SU-DHL-6 (cell line): Measurements from ENCODE around the gene TOM1L2.

Source experiments
- H2AFZ ChIP-seq: fragments of 200-600 bp; sonication (generic); 2 replicates; pipeline ENCODE4 v1.6.1; 2014; ENCODE audit warnings: low read depth, mild to moderate bottlenecking, moderate library complexity, mixed read lengths, antibody characterized with exemption, low read length; ENCODE audit not compliant: severe bottlenecking
- H3F3A ChIP-seq: fragments of 200-600 bp; shearing (Covaris generic); 2 replicates; pipeline ENCODE4 v1.6.0; 2016; ENCODE audit warnings: antibody characterized with exemption, mild to moderate bottlenecking; ENCODE audit not compliant: insufficient read depth
- H3K27ac ChIP-seq: fragments of 200-600 bp; sonication (generic); 2 replicates; pipeline ENCODE4 v1.5.1; 2016; ENCODE audit warnings: low read depth, mild to moderate bottlenecking, low read length, moderate library complexity, mixed read lengths
- H3K27me3 ChIP-seq: fragments of 200-600 bp; sonication (generic), shearing (Covaris generic); 2 replicates; pipeline ENCODE4 v1.6.0; 2014; ENCODE audit warnings: mild to moderate bottlenecking, low read length
- H3K36me3 ChIP-seq: fragments of 200-600 bp; sonication (generic); 2 replicates; pipeline ENCODE4 v1.6.1; 2014; ENCODE audit warnings: mild to moderate bottlenecking, low read length, mixed read lengths
- H3K4me2 ChIP-seq: fragments of 300-600, 200-600 bp; shearing (Covaris generic), sonication (generic); 2 replicates; pipeline ENCODE4 v1.6.0; 2014; ENCODE audit warnings: low read length, low read depth, mild to moderate bottlenecking; ENCODE audit not compliant: poor library complexity, severe bottlenecking
- H3K4me3 ChIP-seq: fragments of 200-600 bp; sonication (generic); 2 replicates; pipeline ENCODE4 v1.5.1; 2014; ENCODE audit warnings: antibody characterized with exemption, low read length, mild to moderate bottlenecking, mixed read lengths; ENCODE audit not compliant: insufficient read depth, poor library complexity, severe bottlenecking
- H3K79me2 ChIP-seq: fragments of 200-600 bp; sonication (generic); 2 replicates; pipeline ENCODE4 v1.6.1; 2014; ENCODE audit warnings: mild to moderate bottlenecking, low read length, moderate library complexity; ENCODE audit not compliant: insufficient read depth
- H3K9ac ChIP-seq: fragments of 200-600 bp; sonication (generic); 2 replicates; pipeline ENCODE4 v1.7.0; 2014; ENCODE audit warnings: mild to moderate bottlenecking, low read length
- H3K9me2 ChIP-seq: fragments of 200-600 bp; sonication (generic); replicated peaks from 2 replicates; pipeline ENCODE4 v1.6.1; 2014; ENCODE audit warnings: low read length; ENCODE audit not compliant: insufficient read depth
- H3K9me3 ChIP-seq: fragments of 200-600 bp; sonication (generic); 2 replicates; pipeline ENCODE4 v1.6.1; 2014; ENCODE audit warnings: low read length, mixed read lengths; ENCODE audit not compliant: insufficient read depth
- H4K20me1 ChIP-seq: fragments of 200-600 bp; sonication (generic); 2 replicates; pipeline ENCODE4 v1.6.1; 2014; ENCODE audit warnings: low read depth, mild to moderate bottlenecking, antibody characterized with exemption, low read length, moderate library complexity, mixed read lengths
- EZH2phosphoT487 ChIP-seq: fragments of 200-600 bp; sonication (generic), shearing (Covaris generic); conservative IDR thresholded peaks from 2 replicates; pipeline ENCODE4 v1.6.1; 2018; ENCODE audit warnings: mild to moderate bottlenecking, antibody characterized with exemption, low read length, moderate library complexity, mixed read lengths
- TF ChIP-seq, protein P1 (sequence below): fragments of 200-600 bp; sonication (generic); IDR thresholded peaks from one replicate; pipeline ENCODE4 v1.5.1; 2017; ENCODE audit warnings: antibody characterized with exemption, mild to moderate bottlenecking, low read length, moderate library complexity; ENCODE audit not compliant: insufficient read depth, poor library complexity, severe bottlenecking

TOM1L2 gene

DNA sequence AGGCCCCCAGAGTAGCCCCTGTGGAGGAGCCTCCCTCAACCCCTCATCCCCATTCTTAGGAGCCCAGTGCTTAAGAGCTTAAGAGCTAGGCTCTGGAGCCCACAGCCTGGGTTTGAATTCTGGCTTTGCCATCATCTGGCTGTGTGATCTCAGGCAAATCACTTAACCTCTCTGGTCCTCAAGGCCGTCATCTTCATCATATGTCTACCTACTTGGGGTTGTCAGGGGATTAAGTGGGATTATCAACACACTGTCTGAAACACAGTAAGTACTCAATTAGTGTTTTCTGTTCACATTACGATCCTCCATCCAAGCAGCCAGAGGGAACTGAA, 140.2 kb downstream of the TOM1L2 start:
- Histone ChIP-seq H3K27me3 (no peaks in the 10 kb centered on the region), H3K27ac (no peak overlapping the region), H3K9me2 (no peaks in the 10 kb centered on the region), H3K9ac (no peak overlapping the region), H3K4me3 (no peak overlapping the region), H4K20me1 (no peaks in the 10 kb centered on the region), H3F3A (peaks cover 15% of the 10 kb centered on the region), H3K36me3 (no peaks in the 10 kb centered on the region), H3K79me2 (peaks cover 48% of the 10 kb centered on the region), H3K9me3 (no peaks in the 10 kb centered on the region), H3K4me2 (no peak overlapping the region), H2AFZ (no peak overlapping the region)
- no peak for TF ChIP-seq EZH2phosphoT487
- TF ChIP-seq, protein P1, sequence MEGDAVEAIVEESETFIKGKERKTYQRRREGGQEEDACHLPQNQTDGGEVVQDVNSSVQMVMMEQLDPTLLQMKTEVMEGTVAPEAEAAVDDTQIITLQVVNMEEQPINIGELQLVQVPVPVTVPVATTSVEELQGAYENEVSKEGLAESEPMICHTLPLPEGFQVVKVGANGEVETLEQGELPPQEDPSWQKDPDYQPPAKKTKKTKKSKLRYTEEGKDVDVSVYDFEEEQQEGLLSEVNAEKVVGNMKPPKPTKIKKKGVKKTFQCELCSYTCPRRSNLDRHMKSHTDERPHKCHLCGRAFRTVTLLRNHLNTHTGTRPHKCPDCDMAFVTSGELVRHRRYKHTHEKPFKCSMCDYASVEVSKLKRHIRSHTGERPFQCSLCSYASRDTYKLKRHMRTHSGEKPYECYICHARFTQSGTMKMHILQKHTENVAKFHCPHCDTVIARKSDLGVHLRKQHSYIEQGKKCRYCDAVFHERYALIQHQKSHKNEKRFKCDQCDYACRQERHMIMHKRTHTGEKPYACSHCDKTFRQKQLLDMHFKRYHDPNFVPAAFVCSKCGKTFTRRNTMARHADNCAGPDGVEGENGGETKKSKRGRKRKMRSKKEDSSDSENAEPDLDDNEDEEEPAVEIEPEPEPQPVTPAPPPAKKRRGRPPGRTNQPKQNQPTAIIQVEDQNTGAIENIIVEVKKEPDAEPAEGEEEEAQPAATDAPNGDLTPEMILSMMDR, result no peak

GRCh38 chr17:17831208-17832031, 140.8 kb downstream of the TOM1L2 start:
- Histone ChIP-seq H3F3A (peaks cover 15% of the 10 kb centered on the region), H3K9me2 (no peaks in the 10 kb centered on the region), H3K4me2 (no peak overlapping the region), H3K9me3 (no peaks in the 10 kb centered on the region), H3K27me3 (no peaks in the 10 kb centered on the region), H4K20me1 (no peaks in the 10 kb centered on the region), H3K79me2 (peaks cover 48% of the 10 kb centered on the region), H3K4me3 (no peak overlapping the region), H3K9ac (no peak overlapping the region), H3K27ac (no peak overlapping the region), H2AFZ (no peak overlapping the region), H3K36me3 (no peaks in the 10 kb centered on the region)
- no peak for TF ChIP-seq EZH2phosphoT487
- TF ChIP-seq, protein P1, result no peak

DNA sequence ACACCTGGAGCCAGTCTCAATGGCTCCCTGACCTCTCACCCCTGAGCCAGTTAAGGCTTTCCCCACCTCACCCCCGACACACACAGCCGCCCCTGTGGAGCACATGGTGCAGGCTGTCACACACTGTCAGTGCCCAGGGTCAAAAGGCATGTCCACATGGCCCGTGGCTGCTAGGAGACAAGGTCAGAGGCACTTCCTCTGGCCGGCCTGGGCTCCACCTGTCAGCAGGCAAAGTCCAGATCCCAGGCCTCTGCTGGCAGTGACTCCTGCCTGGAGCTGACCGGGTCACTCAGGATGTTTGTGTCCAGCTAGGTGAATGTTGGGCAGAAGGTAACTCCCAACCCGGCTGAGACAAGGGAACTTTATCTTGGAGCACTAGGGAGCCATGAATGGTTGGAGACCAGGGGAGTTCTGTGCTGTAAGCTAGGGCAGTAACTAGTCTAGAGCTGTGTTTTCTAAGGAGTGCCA, 141.4 kb downstream of the TOM1L2 start:
- Histone ChIP-seq H3K27ac (no peak overlapping the region), H3K36me3 (no peaks in the 10 kb centered on the region), H3K79me2 (peaks cover 50% of the 10 kb centered on the region), H3K9me3 (no peaks in the 10 kb centered on the region), H3K27me3 (no peaks in the 10 kb centered on the region), H3K9me2 (no peaks in the 10 kb centered on the region), H3F3A (peaks cover 15% of the 10 kb centered on the region), H2AFZ (no peak overlapping the region), H3K4me2 (no peak overlapping the region), H3K9ac (no peak overlapping the region), H3K4me3 (no peak overlapping the region), H4K20me1 (no peaks in the 10 kb centered on the region)
- TF ChIP-seq EZH2phosphoT487, result no peak
- TF ChIP-seq, protein P1, result no peak
